Stimulated activated CD4-positive, alpha-beta T cell treated with anti-CD3 and anti-CD28 coated beads, Interleukin-2, amount 100 ng/mL, for 4 hours (primary cell): Measurements from ENCODE around the gene PRKCI.
"Not testable (repeated sequence)": the region's sequence is repeated elsewhere in the genome, so short reads cannot be mapped to it uniquely, and the experiment has no call there.

Experiments used
- DNase-seq: peaks from one replicate; pipeline ENCODE4 v3.0.0-alpha.2; 2020; ENCODE audit warnings: low read depth

Gene PRKCI

DNA sequence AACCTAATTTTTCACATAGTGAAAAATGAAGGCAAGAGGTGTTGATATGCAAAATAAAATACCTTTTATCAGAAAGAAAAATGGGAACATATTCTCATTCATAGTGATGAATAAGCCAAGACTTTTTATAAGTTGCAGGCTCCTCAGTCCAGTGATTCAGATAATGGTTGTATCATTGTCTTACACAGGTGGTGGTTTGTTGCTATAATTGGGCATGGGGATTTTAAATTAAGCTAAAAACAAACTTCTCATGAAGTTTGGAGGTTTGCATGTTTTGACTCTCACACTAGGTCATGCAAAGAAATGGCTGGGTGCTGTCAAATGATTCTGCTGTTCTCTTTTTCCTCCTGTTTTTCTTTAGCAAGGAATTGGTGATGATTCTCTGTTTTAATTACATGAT lies 74.5 kb downstream of the PRKCI start:
- DNase-seq = no peak

DNA sequence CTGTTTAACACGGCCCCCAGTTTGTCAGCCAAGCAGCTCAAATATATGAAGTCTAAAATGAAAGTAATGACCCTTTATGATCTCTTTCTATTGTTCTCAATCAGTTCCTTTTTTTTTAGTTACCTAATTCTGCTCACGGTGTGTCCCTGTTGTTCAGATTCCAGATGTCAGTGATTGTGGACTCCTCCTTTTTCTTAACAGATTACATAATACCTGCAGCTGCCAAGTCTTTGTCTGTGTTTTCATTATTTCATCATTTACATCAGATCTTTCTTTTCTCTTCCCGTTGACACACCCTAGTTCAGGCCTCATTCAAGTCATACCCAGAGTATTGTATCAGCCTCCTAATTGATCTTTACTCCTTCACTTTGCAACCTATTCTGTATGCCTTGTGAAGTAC lies 79.2 kb downstream of the PRKCI start:
- DNase-seq = no peak

GRCh38 chr3:170302008-170302407 lies 79.8 kb downstream of the PRKCI start:
- no peak for DNase-seq

DNA sequence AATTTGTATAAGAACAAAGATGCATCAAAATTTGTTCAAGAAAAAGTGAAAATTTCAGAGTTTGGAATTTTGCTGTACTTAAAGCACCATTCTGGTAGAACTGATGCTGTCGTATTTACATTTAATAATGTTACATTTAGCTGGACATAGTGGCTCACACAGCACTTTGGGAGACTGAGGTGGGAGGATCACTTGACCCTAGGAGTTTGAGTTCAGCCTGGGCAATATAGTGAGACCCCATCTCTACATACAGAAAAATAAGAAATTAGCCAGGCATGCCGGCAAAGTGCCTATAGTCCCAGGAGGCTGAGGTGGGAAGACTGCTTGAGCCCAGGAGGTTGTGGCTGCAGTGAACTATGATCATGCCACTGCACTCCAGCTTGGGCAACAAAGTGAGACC lies 83.8 kb downstream of the PRKCI start:
- no peak for DNase-seq

GRCh38 chr3:170307671-170308405 lies 85.6 kb downstream of the PRKCI start:
- DNase-seq = no peak

DNA sequence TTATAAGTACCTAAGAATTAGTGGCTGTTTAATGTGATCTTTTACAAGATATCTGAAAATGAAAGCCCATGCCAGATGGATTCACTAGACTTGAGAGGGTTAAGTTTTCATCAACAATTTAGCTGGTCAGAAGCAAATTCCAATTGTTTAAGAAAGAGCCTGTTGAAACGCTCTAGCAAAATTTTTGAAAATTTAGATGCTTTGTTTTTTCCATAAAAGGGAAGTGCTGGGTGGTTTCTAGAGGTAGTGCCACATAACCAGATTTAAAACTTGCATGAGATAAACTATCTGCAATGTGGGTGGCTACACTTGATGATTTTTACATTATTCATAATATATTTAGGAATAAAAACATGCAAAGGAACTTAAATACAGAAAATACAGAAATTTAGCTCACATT lies 86.8 kb downstream of the PRKCI start:
- DNase-seq = no peak

GRCh38 chr3:170317954-170318353 lies 95.7 kb downstream of the PRKCI start:
- no peak for DNase-seq

DNA sequence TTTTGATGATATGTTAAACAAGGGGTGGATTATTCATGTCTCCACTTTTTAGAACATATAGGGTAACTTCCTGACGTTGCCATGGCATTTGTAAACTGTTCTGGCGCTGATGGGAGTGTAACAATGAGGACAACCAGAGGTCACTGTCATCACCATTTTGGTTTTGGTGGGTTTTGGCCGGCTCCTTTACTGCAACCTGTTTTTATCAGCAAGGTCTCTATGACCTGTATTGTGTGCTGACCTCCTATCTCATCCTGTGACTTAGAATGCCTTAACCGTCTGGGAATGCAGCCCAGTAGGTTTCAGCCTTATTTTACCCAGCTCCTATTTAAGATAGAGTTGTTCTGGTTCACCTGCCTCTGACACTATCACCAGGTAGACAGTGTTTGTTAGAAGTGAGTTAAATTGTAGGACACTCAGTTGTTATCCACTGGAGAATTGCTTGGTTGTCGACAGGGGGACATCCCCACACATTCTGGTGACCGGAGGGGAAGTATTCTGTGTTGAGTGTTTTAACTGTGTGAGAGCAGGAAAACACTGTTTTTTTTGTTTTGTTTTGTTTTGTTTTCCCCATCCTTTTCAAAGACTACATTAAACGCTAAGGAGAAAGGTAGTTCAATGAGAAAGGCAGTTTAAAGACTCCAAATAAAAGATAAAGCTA lies 98.4 kb downstream of the PRKCI start:
- DNase-seq = no peak

GRCh38 chr3:170321321-170322034 lies 99.3 kb downstream of the PRKCI start:
- DNase-seq = no peak

- DNase-seq = no peak
Observed at GRCh38 chr3:170322566-170323269, 100.5 kb downstream of the PRKCI start.

- no peak for DNase-seq
Observed at GRCh38 chr3:170323331-170323730, 101.1 kb downstream of the PRKCI start.

DNA sequence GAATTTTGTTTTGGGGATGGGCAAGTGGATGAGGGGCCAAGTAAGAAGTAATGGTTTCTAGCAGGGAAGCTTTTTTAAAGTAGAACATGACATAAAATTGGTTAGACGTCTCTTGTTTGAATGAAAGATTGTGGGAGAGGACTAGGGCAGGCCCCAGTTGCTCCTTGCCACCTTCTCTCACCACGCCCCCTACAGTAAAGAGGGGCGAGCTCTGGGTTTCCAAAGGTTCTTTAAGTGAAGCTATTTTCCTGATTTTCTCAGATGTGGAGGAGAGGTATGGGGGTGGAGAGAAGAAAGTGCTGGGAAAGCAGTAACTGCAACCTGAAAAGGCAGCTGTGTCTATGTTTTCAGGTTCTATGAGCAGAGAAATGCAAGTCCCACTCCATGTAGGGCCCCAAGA lies 102.7 kb downstream of the PRKCI start:
- DNase-seq = no peak

- DNase-seq = no peak
Observed at GRCh38 chr3:170327040-170327808, 105.0 kb downstream of the PRKCI start.

DNA sequence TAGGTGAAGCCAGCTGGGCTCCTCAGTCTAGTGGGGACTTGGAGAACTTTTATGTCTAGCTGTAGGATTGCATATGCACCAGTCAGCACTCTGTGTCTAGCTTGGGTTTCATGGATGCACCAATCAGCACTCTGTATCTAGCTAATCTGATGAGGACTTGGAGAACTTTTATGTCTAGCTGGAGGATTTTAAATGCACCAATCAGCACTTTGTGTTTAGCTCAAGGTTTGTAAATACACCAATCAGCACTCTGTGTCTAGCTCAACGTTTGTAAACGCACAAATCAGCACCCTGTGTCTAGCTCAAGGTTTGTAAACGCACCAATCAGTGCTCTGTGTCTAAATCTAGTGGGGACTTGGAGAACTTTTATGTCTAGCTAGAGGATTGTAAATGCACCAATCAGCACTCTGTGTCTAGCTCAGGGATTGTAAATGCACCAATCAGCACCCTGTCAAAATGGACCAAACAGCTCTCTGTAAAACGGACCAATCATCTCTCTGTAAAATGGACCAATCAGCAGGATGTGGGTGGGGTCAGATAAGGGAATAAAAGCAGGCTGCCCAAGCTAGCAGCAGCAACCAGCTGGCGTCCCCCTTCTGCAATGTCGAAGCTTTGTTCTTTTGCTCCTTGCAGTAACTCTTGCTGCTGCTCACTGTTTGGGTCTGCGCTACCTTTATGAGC lies 105.8 kb downstream of the PRKCI start:
- DNase-seq = not testable (repeated sequence)

DNA sequence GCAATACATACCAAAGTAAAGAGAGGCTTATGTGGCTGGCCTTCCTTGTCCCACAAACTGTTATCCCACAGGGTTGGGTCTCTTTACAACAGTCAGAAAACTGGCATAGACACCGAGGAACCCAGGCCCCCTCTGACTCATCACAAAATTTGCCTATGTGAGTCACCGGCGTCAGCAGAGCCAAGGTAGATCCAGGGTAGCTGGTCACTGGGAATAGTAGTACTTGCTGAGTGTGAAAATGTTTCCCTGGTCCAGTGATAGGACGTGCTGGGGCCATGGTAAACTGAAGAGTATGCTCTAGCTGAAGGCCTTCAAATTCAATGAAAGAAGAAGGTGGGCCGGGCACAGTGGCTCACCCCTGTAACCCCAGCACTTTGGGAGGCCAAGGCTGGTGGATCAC lies 108.1 kb downstream of the PRKCI start:
- DNase-seq = no peak

- DNase-seq = no peak
Observed at GRCh38 chr3:170331143-170331542, 108.9 kb downstream of the PRKCI start.

GRCh38 chr3:170337420-170337819 lies 115.2 kb downstream of the PRKCI start:
- DNase-seq = no peak

DNA sequence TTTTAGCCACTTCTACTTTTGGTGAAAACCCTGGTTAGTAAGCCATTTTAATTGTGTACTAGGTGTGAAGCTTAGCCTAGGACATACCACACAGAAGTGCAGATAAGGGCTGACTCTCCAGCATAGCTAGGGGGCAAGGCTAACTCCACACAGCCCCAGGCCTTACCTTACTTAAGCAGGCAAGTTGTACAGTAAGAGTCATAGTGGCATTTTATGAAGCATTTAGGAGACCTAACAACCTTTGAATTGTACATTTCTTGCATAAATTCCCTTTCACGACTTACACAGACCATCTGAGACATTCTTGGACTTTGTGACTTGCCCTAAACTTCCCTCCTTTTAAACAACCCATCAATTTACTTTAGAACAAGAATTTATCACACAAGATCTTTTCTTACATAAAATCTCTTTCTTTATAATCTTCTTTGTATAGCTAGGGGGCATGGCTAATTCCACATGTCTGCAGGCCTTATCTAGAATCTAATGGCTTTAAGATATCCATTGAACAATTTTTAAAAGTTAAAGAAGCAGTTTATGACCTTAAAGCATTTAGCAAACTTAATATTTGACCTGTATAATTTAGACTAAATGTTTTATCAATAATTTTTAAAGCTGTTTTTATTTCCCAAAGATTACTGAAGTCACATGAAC lies 116.6 kb downstream of the PRKCI start:
- no peak for DNase-seq

DNA sequence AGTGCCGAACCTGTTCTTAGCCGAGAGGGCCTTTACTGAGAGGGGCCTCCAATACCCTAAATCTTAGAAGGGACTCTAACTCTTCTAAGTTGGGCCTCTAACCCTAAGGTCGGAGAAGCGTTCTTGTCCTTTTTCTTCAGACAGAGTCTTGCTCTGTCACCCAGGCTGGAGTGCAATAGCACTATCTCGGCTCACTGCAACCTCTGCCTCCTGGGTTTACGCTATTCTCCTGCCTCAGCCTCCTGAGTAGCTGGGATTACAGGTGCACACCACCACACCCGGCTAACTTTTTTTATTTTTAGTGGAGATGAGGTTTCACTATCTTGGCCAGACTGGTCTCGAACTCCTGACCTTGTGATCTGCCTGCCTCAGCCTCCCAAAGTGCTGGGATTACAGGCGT lies 120.0 kb downstream of the PRKCI start:
- DNase-seq = not testable (repeated sequence)

DNA sequence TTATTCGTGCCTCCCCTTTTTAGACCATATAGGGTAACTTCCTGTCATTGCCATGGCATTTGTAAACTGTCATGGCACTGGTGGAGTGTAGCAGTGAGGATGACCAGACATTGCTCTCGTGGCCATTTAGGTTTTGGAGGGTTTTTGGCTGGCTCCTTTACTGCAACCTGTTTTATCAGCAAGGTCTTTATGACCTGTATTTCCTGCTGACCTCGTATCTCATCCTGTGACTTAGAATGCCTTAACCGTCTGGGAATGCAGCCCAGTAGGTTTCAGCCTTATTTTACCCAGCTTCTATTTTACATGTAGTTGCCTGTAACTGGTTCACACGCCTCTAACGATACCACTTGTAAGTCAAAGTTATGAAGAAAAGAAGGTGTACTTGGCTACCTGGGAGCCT lies 121.6 kb downstream of the PRKCI start:
- DNase-seq = not testable (repeated sequence)

DNA sequence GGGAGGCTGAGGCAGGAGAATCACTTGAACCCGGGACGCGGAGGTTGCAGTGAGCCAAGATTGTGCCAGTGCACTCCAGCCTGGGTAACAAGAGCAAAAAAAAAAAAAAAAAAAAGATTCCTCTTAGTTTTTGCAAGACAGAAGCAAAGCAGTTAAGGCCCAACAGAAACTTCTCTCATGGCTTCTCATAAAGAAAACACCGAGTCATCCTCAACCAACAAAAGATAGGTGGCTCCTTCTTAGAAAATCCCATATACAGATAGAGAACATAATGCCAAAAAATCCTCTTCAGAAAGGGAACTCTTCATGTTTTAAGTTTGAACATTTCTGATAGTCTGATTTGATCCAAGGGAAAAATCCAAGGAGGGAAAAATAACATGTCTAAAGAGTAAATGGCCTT lies 122.7 kb downstream of the PRKCI start:
- DNase-seq = no peak
